ENCODE data around the gene NTSR1. TPM values are rescaled to one million over a fixed set of nuclear protein-coding genes. Genes with fewer than 3 reads are reported as not detected.
A peak's percentile ranks its signal among the peaks of the same experiment; 100 is the strongest.

NTSR1 gene
- total and polyA plus RNA-seq, 7 donors: 0.60 to 54.0 (median 8.8) TPM; not detected in 1

GRCh38 chr20:62740286-62741141, 31.9 kb downstream of the NTSR1 start:
- Histone ChIP-seq H3K27me3 (peaks cover 0 to 2% (median 0%) of the 10 kb centered on the region in 3 donors), H3K4me1 (peaks cover 0 to 71% (median 23%) of the 10 kb centered on the region in 4 donors), H3K27ac (peak overlapping the region in 3 of 4 donors; percentile 1 to 69 (median 42)), H3K36me3 (peaks cover 0 to 4% (median 0%) of the 10 kb centered on the region in 4 donors), H3K4me3 (peak overlapping the region in 1 of 4 donors; percentile 8), H3K9me3 (no peaks in the 10 kb centered on the region)
- intact Hi-C loops (cut with DNase I): no loop called here
- 50 to 65% methylated on average over 28 of the region's 28 CpGs for WGBS, 2 donors
- TF ChIP-seq CTCF (IDR thresholded peaks at IDR 0.05) (no peak), POLR2AphosphoS5 (IDR thresholded peaks at IDR 0.05) (no peak), EP300 (IDR thresholded peaks at IDR 0.05) (no peak), POLR2A (IDR thresholded peaks at IDR 0.05) (no peak)
- DNase-seq: peak; percentile 68

GRCh38 chr20:62741191-62741691, 32.6 kb downstream of the NTSR1 start:
- 52 to 58% methylated on average over 9 of the region's 9 CpGs for WGBS, 2 donors
- intact Hi-C loops (cut with DNase I): no loop called here
- Histone ChIP-seq H3K4me3 (no peak overlapping the region), H3K36me3 (peaks cover 0 to 4% (median 0%) of the 10 kb centered on the region in 4 donors), H3K27me3 (no peaks in the 10 kb centered on the region), H3K27ac (peak overlapping the region in 1 of 4 donors; percentile 69), H3K9me3 (no peaks in the 10 kb centered on the region), H3K4me1 (peaks cover 0 to 65% (median 23%) of the 10 kb centered on the region in 4 donors)
- peak; percentile 48 for DNase-seq
- TF ChIP-seq CTCF (IDR thresholded peaks at IDR 0.05): no peak
- no peak for TF ChIP-seq EP300 (IDR thresholded peaks at IDR 0.05)
- TF ChIP-seq POLR2AphosphoS5 (IDR thresholded peaks at IDR 0.05): no peak
- TF ChIP-seq POLR2A (IDR thresholded peaks at IDR 0.05): no peak

DNA sequence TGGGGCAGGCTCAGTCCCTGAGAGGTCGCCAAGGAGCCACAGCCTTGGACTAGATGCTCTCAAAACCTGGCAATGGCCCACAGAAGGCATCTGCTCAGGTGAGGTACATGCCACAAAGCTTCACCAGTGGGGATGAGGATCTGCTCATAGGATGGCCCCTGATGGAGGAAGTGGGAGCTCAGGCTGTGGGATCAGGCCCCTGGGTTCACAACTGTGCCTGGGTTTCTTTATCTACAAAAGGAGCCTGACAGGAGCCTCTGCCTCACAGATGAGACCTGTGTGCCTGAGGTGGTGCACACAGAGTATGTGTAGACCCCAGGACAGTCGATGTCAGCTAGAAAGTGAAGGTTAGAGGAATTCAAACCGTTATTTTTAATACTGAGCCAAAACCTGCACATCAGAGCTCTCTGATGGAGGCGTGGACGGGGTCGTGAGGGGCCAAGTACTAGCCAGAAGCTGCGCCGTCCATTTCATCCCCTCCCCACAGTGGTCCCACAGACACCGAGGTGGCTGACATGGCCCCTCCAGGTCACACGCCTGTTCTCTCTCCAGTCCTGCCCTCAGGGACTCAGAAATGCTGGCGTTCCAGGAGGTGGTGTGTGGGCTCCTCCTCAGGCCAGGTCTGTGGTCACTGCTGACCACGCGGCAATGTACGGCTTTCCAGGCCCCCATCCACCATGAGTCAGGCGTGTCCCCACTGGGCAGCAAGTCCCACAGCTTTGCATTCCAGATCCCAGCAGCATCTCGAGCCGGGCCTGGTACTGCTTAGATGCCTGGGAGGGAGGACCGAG, 33.3 kb downstream of the NTSR1 start:
- TF ChIP-seq EP300 (IDR thresholded peaks at IDR 0.05) (no peak), POLR2A (IDR thresholded peaks at IDR 0.05) (no peak), CTCF (IDR thresholded peaks at IDR 0.05) (no peak), POLR2AphosphoS5 (IDR thresholded peaks at IDR 0.05) (no peak)
- H3K4me1 ChIP-seq: peaks cover 0 to 63% (median 23%) of the 10 kb centered on the region in 4 donors
- DNase-seq: no peak
- WGBS, 2 donors: 81 to 91% methylated on average over 18 of the region's 18 CpGs
- H3K4me3 ChIP-seq: no peak overlapping the region
- H3K27ac ChIP-seq: no peak overlapping the region
- no peaks in the 10 kb centered on the region for H3K27me3 ChIP-seq
- peaks cover 0 to 4% (median 0%) of the 10 kb centered on the region in 4 donors for H3K36me3 ChIP-seq
- H3K9me3 ChIP-seq: no peaks in the 10 kb centered on the region
- intact Hi-C loops (cut with DNase I): no loop called here

GRCh38 chr20:62742550-62742949, 33.9 kb downstream of the NTSR1 start:
- no peaks in the 10 kb centered on the region for H3K27me3 ChIP-seq
- DNase-seq: no peak
- H3K36me3 ChIP-seq: no peaks in the 10 kb centered on the region
- H3K4me3 ChIP-seq: no peak overlapping the region
- TF ChIP-seq POLR2A (IDR thresholded peaks at IDR 0.05): no peak
- TF ChIP-seq EP300 (IDR thresholded peaks at IDR 0.05): no peak
- TF ChIP-seq POLR2AphosphoS5 (IDR thresholded peaks at IDR 0.05): no peak
- no peak for TF ChIP-seq CTCF (IDR thresholded peaks at IDR 0.05)
- intact Hi-C loops (cut with DNase I): no loop called here
- H3K27ac ChIP-seq: no peak overlapping the region
- H3K4me1 ChIP-seq: peaks cover 0 to 63% (median 23%) of the 10 kb centered on the region in 4 donors
- WGBS, 2 donors: 78 to 82% methylated on average over 6 of the region's 6 CpGs
- H3K9me3 ChIP-seq: no peaks in the 10 kb centered on the region

Measured in sigmoid colon (tissue), 7 donors.